GM19238 (cell line): ENCODE measurements around the gene TMEM198.

Source experiments
- DNase-seq: peaks from one replicate; pipeline ENCODE4 v3.0.0; 2011; ENCODE audit warnings: low spot score; ENCODE audit not compliant: insufficient read length

TMEM198 gene

GRCh38 chr2:219525533-219526232 is 18.1 kb upstream of the TMEM198 start:
- DNase-seq: no peak

GRCh38 chr2:219526320-219527075 is 17.3 kb upstream of the TMEM198 start:
- no peak for DNase-seq

GRCh38 chr2:219527076-219527394 is 16.8 kb upstream of the TMEM198 start:
- no peak for DNase-seq

GRCh38 chr2:219527472-219527871 is 16.4 kb upstream of the TMEM198 start:
- DNase-seq: no peak

GRCh38 chr2:219530048-219530963 is 13.5 kb upstream of the TMEM198 start:
- peak; percentile 97 for DNase-seq

GRCh38 chr2:219531639-219532377 is 12.0 kb upstream of the TMEM198 start:
- no peak for DNase-seq

GRCh38 chr2:219532378-219532649 is 11.5 kb upstream of the TMEM198 start:
- DNase-seq: no peak

- DNase-seq: no peak
Measured at GRCh38 chr2:219533930-219534661, 9.7 kb upstream of the TMEM198 start.

GRCh38 chr2:219536425-219536824 is 7.4 kb upstream of the TMEM198 start:
- DNase-seq: no peak

- no peak for DNase-seq
Measured at GRCh38 chr2:219536967-219537366, 6.9 kb upstream of the TMEM198 start.

- DNase-seq: no peak
Measured at GRCh38 chr2:219537657-219538488, 6.0 kb upstream of the TMEM198 start.

GRCh38 chr2:219538504-219538951 is 5.3 kb upstream of the TMEM198 start:
- DNase-seq: no peak

GRCh38 chr2:219538956-219539788 is 4.7 kb upstream of the TMEM198 start:
- no peak for DNase-seq

GRCh38 chr2:219539926-219540678 is 3.7 kb upstream of the TMEM198 start:
- DNase-seq: no peak

GRCh38 chr2:219540784-219541504 is 2.9 kb upstream of the TMEM198 start:
- no peak for DNase-seq

GRCh38 chr2:219541611-219542180 is 2.1 kb upstream of the TMEM198 start:
- peak; percentile 94 for DNase-seq

GRCh38 chr2:219542931-219543595 is 765 bp upstream of the TMEM198 start:
- peak; percentile 46 for DNase-seq
